Esophagus mucosa (tissue), 1 donor: ENCODE measurements around the gene ENTREP1. TPM values are rescaled to one million over a fixed set of nuclear protein-coding genes. Genes with fewer than 3 reads are reported as not detected.
"Not testable (repeated sequence)": the region's sequence is repeated elsewhere in the genome, so short reads cannot be mapped to it uniquely, and the experiment has no call there.

Experiments
- ATAC-seq: fragments of 200-7000 bp; cut with Tn5 transposase; one replicate; pipeline ENCODE4 v1.9.1; 2020
- total RNA-seq: library from RNA; stranded (reverse); gene quantifications from one replicate; pipeline ENCODE4 v1.2.4, GENCODE V29; 2023
- donor health status: DM: yes; HTN: yes; CAD: no.

The ENTREP1 gene
- total RNA-seq, result 3.5 TPM

DNA sequence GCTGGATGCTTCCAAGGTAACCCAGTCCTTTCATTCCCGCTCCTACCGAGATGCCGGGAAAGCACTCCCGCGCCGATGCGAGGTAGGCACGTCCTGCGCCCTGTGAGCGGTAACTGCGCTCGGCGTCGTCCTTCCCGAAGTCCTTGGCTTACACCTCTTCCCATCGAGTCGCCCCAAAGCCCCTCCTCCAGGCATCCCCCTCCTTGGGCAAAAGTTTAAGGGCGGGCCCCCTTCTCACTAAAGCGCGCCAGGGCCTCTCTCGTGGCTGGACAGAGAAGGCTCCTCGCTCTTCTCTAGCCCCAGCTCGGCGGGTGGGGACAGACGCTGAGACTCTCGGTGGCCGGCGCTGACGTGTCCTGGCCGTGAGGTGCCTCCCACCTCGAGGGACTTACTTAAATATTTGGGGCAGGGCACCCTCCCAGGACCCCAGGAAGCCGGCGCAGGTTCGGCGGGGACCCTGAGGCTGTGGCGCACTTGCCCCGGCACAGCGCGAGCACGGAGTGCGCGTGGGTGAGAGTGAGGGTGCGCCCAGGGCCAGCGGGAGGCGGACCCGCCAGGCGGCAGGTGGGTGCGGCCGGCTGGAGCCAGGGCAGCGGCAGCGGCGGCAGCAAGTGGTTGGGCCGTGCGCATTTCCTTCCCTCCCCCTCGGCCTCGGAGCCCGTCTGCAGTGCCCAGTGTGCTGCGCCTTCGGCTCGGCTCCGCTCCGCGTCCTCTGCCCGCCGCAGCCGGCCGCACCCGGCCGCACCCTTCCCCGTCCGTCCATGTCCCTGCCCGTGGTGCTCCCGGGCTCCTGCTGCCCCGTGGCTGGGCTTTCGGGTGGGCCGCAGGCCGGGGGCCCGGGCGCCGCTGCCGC, at the start of gene ENTREP1:
TSS of gene ENTREP1 (plus strand) at position 667 of the 853 bp plus-strand sequence. CDS start at position 762, 95 bp downstream.
- peak; percentile 97 for ATAC-seq

DNA sequence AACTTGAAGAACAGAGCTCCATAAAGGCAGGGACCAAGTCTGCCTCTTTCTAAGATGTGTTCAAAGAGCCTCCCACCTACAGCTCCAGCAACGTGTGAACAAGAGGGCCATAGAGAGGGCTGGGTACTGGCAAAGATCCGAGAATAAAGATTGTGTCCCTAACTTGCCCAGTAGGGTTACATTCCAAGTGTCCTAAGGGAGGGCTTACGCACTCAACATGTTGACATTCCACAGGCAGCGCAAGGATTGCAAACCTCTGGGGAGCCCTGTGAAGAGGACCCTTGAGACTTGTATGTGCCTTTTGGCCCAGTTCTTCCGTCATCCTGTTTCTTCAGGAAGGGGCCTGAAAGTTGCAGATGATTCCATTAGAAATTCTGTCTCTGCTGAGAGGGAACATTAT, 48.2 kb upstream of the ENTREP1 start:
- ATAC-seq, result no peak

DNA sequence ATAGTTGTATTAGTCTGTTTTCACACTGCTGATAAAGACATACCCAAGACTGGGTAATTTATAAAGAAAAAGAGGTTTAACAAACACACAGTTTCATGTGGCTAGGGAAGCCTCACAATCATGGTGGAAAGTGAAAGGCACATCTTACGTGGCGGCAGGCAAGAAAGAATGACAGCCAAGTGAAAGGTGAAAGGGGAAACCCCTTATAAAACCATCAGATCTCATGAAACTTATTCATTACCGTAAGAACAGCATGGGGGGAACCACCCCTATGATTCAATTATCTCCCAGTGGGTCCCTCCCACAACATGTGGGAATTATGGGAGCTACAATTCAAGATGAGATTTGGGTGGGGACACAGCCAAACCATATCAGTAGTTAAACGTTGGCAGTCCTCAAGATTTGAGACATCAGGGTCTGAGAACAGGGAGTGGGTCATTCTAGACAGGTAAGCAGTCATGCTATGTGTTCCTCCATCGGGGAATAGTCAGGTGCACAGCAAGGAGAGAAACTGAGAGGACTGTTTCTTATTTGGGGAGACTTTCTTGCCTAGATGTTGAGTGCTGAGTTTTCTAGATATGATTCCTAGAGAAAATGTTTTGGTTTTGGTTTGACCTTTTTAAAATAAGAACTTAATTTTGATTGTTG, 45.8 kb upstream of the ENTREP1 start:
- no peak for ATAC-seq

- no peak for ATAC-seq
Observed at GRCh38 chr9:69279733-69280132, 45.3 kb upstream of the ENTREP1 start.

GRCh38 chr9:69283003-69283402, 42.0 kb upstream of the ENTREP1 start:
- no peak for ATAC-seq

DNA sequence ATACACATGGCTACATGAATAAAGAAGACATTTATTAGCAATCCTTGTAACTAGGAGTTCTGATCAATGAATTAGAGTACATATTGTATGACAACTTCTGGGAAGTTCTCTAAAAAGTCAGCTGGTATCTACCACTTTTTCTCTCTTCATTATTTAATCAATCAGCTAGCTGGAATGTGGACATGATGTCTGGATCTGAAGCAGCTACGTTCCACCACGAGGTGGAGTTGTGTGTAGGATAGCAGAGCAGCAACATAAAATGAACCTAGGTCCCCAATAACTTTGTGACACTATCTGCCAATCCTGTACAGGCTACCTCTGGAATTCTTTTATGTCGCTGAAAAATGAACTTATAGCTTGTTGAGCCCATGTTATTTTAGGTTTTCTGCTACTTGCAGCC, 32.9 kb upstream of the ENTREP1 start:
- ATAC-seq, result no peak

DNA sequence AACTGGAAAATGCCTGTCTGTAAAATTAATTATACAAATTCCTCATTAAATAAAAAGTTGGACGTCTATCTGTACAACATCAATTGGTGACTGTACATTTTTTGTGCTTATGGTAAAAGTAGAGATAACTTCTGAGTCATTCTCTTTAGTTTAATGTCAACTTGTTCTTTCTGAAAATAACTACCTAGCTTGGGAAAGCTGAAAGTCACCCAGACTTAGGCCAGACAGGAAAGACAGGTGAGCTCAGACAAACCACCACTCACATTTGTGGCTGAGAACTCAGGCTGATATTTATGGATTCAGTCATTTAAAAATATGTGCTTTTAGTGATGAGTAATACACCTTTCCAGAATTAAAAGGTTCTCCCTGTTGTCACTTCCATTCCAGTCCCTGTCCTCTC, 31.9 kb upstream of the ENTREP1 start:
- no peak for ATAC-seq

GRCh38 chr9:69295872-69296552, 29.0 kb upstream of the ENTREP1 start:
- ATAC-seq, result no peak

DNA sequence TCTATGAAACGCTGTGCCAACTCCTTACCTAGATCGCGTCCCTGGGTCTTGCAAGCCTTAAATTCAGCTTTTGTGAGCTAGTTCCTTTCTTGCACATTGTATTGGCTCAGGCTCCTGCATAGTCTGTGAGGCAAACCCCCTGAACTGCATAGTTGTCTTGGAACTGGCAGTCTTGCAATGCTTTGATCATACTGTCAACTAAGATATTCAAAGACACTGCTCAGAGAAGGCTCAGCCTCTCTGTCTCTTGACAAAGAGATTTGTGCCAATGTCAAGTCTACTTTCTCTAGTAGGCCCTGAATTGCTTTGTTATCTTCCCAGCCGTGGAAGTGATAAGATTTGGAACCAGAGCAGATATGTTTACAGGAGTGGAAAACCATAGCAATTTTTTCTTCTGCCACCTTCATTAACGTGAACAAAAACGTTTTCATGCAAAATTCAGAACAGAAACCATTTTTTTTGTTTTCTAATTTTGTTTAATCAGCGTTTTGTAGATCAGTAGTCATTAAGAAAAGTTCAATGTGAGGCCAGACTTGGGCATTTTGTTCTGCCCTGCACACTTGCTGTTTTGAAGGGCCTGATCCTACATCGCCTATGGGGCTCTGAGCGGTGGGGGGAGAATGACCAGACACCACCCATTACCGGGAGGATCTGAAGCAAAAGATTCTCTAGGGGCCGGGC, 27.6 kb upstream of the ENTREP1 start:
- no peak for ATAC-seq

DNA sequence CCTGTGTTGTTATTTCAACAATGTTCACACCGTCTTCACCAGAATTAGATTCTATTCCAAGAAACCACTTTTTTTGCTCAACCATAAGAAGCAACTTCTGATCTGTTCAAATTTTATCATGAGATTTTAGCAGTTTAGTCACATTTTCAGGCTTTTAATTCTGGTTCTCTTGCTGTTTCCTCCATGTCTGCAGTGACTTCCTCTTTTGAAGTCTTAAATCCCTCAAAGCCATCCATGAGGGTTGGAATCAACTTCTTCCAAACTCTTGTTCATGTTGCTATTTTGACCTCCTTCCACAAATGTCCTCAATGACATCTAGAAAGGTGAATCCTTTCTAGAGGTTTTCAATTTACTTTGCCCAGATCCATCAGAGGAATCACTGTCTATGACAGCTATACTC, 25.7 kb upstream of the ENTREP1 start:
- no peak for ATAC-seq

DNA sequence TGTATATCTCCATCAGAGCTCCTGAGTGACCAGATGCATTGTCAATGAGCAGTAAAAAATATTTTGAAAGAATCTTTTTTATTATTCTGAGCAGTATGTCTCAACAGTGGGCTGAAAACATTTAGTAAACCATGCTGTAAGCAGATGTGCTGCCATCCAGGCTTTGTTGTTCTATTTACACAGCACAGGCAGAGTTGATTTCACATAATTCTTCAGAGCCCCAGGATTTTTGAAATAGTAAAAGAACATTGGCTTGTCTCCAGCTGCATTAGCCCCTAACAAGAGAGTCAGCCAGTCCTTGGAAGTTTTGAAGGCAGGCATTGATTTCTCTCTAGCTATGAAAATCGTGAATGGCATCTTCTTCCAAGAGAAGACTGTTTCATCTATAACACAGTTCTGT, 25.2 kb upstream of the ENTREP1 start:
- ATAC-seq, result no peak

DNA sequence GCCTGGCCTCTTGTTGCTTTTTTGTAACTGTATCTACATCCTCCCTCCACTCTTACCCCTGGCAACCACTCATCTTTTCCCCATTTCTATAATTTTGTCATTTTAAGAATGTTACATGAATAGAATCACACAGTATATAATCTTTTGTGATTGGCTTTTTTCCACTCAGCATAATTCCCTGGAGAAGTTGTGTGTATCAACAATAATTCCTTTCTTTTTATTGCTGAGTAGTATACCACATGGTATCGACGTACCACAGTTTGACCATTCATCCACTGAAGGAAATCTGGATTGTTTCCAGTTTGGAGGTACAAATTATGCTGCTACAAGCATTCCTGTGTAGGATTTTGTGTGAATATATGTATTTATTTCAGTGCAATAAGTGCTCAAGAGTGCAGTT, 21.7 kb upstream of the ENTREP1 start:
- no peak for ATAC-seq

- not testable (repeated sequence) for ATAC-seq
Observed at GRCh38 chr9:69306895-69307445, 18.0 kb upstream of the ENTREP1 start.

DNA sequence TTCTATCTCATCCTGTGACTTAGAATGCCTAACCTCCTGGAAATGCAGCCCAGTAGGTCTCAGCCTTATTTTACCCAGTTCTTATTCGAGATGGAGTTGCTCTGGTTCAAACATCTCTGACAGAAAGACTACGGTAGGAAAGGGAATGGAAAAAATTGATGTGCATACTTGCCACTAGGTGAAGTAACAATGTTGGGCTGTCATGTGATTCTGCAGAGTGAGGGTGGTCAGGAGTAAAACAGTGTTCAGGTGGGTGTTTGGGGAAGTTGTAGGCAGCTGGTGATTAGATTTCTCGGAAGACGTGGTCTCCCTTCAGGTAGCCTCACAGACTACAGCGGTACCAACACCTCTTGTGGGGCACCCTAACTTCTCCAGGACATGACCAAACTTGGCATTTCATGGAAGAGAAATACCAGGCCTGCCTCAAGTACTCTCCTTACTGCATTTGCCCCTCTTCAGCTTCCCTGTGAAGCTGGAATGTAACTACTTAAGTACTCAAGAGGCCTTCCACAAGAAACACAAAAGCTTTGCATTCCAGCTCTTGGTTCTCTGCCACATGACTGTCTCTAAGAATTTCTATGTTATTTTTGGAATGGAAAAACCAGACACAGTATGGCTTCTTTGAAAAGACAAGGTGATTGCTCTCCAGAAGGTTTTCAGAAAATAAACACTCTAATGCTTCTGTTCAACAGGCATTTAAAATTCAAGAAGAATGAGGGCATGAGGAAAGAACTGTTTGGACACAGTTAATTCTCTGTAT, 17.4 kb upstream of the ENTREP1 start:
- ATAC-seq, result no peak

GRCh38 chr9:69308206-69308931, 16.6 kb upstream of the ENTREP1 start:
- no peak for ATAC-seq

DNA sequence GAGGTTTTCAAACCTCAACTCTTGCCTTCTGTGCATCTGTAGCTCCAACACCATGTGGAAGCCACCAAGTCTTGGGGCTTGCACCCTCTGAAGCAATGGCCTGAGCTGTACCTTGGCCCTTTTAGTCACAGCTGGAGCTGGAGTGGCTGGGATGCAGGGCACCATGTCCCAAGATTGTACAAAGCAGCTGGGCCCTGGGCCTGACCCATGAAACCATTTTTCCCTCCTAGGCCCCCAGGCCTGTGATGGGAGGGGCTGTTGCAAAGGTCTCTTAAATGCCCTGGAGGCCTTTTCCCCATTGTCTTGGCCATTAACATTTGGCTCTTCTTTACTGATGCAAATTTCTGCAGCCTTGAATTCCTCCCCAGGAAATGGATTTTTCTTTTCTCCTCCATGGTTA, 11.8 kb upstream of the ENTREP1 start:
- ATAC-seq, result no peak

DNA sequence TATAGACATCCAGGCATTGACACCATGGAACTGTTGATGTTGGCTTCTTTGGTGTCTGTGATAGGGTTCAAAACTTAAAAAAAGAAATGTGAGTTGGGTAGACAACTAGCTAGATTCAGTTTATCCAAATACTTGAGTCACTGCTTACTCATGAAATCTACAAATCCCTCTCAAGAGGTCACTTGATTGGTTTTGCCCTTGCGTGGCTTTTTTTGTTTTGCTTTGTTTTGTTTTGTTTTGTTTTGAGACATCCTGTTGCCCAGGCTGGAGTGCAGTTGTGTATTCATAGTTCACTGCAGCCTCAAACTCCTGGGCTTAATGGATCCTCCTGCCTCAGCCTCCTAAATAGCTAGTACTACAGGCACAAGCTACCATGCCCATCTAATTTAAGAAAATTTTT, 10.5 kb upstream of the ENTREP1 start:
- ATAC-seq, result no peak

DNA sequence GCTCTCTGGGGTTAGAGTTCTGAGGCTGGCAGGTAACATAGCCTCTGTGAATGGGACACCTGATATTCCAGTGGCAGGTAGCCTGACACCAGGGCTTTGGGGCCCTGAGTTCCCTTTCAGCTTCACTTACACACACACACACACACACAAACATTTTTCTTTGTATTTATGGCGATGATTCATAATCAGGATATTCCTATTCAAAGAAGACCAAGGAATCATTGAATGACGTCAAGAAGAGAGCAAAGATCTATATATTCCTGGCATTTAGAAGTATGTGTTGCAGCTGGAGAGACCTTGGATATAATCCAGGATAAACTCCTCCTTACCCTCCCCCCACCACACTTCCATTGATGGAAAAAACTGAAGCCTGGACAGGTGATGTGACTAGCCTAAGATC, 7.9 kb upstream of the ENTREP1 start:
- no peak for ATAC-seq

DNA sequence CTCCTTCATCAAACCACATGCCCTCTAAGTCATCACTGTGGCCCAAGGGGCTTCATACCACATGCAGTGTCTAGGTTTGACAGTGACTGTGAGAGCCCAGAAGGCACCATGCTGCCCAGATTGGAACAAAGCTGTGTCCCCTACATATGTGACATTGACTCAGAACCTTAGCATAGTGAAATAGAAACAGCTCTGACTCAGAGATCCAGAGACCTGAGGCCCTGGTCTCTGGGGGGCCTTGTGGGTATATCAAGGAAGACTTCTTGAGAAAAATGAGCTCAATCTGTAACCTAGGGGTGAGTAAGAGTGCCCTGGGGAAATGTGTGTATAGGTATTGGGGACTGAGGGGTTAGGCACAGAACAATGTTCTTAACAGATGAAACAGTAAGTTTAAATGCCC, 7.1 kb upstream of the ENTREP1 start:
- no peak for ATAC-seq

- no peak for ATAC-seq
Observed at GRCh38 chr9:69319324-69320025, 5.5 kb upstream of the ENTREP1 start.

GRCh38 chr9:69322256-69322655, 2.8 kb upstream of the ENTREP1 start:
- ATAC-seq, result no peak
